MM.1S (cell line): Measurements from ENCODE around the gene NHLRC4.

ENCODE experiments used
- CTCF ChIP-seq: fragments of 300-600 bp; sonication (generic); IDR thresholded peaks from 2 replicates; pipeline ENCODE4 v1.5.1; 2016; ENCODE audit warnings: antibody characterized with exemption, low read length, mixed read lengths
- EZH2 ChIP-seq: fragments of 300-600 bp; sonication (generic); optimal IDR thresholded peaks from 2 replicates; pipeline ENCODE3; 2017; ENCODE audit warnings: low read depth, mild to moderate bottlenecking, antibody characterized with exemption, low read length, mixed read lengths
- EZH2phosphoT487 ChIP-seq: fragments of 300-600 bp; sonication (generic); IDR thresholded peaks from 2 replicates; pipeline ENCODE4 v1.6.1; 2018; ENCODE audit warnings: antibody characterized with exemption, low read length

- TF ChIP-seq CTCF (no peak), EZH2 (no peak), EZH2phosphoT487 (no peak)
These were observed 1.8 kb downstream of the NHLRC4 start for GRCh38 chr16:568401-569258.
